HEK293 (cell line): Measurements from ENCODE around the gene LPIN1.

ENCODE experiments used
- CTCF ChIA-PET: fragments of 350-600 bp; formaldehyde crosslinking; extraction: SDS; loops from one replicate; lab custom pipeline; 2021; ENCODE audit warnings: antibody characterized with exemption; lab: Yijun Ruan, JAX
- POLR2A ChIA-PET: fragments of 300-600 bp; formaldehyde crosslinking; extraction: SDS; loops from one replicate; lab custom pipeline; 2020; ENCODE audit warnings: antibody characterized with exemption, inconsistent platforms; lab: Yijun Ruan, JAX
- H3K27ac ChIP-seq: fragments of 200-500 bp; sonication (Bioruptor generic); 2 replicates; pipeline ENCODE4 v1.5.1; 2014; ENCODE audit warnings: low read depth, low read length, control low read depth, inconsistent platforms; ENCODE audit errors: extremely low read depth
- H3K36me3 ChIP-seq, 2 experiments: fragments of 200-500 bp in 1 of 2; sonication (Bioruptor generic) in 1 of 2; 1 replicate in 1 of 2; 2 replicates in 1 of 2; pipeline ENCODE4 v1.5.1; 2014 to 2017; ENCODE audit warnings: inconsistent platforms in 2 of 2, low read length in 2 of 2; ENCODE audit not compliant: control insufficient read depth in 2 of 2, insufficient read depth in 1 of 2
- H3K4me1 ChIP-seq: fragments of 200-500 bp; sonication (Bioruptor generic); 2 replicates; pipeline ENCODE4 v1.5.1; 2014; ENCODE audit warnings: mild to moderate bottlenecking, low read length, inconsistent platforms; ENCODE audit not compliant: control insufficient read depth, insufficient read depth
- H3K4me3 ChIP-seq: 2 replicates; pipeline ENCODE4 v1.5.1; 2011; ENCODE audit warnings: low read depth, mild to moderate bottlenecking, control low read depth, low read length, moderate library complexity
- H3K9me3 ChIP-seq: fragments of 200-500 bp; sonication (Bioruptor generic); 2 replicates; pipeline ENCODE4 v1.5.1; 2014; ENCODE audit warnings: low read depth, low read length, inconsistent platforms; ENCODE audit not compliant: control insufficient read depth, insufficient read depth
- GLIS2 ChIP-seq: fragments of 450-650 bp; formaldehyde crosslinking; IDR thresholded peaks from 2 replicates; pipeline ENCODE4 v1.5.1; 2016; ENCODE audit warnings: missing biosample characterization, missing genetic modification characterization
- OSR2 ChIP-seq: fragments of 450-650 bp; formaldehyde crosslinking; IDR thresholded peaks from 2 replicates; pipeline ENCODE4 v1.5.1; 2016; ENCODE audit warnings: missing biosample characterization, missing genetic modification characterization
- PRDM6 ChIP-seq: fragments of 450-650 bp; formaldehyde crosslinking; IDR thresholded peaks from 2 replicates; pipeline ENCODE4 v1.5.1; 2017; ENCODE audit warnings: missing biosample characterization, missing genetic modification characterization
- REST ChIP-seq: fragments of 450-650 bp; formaldehyde crosslinking; IDR thresholded peaks from 2 replicates; pipeline ENCODE4 v1.5.1; 2016; ENCODE audit warnings: missing biosample characterization, missing genetic modification characterization
- SCRT2 ChIP-seq: fragments of 450-650 bp; formaldehyde crosslinking; IDR thresholded peaks from 2 replicates; pipeline ENCODE4 v1.5.1; 2016; ENCODE audit warnings: missing biosample characterization, missing genetic modification characterization
- SP7 ChIP-seq: fragments of 450-650 bp; formaldehyde crosslinking; IDR thresholded peaks from 2 replicates; pipeline ENCODE4 v1.5.1; 2016; ENCODE audit warnings: missing biosample characterization, missing genetic modification characterization
- ZFHX2 ChIP-seq: fragments of 450-650 bp; formaldehyde crosslinking; conservative IDR thresholded peaks from 2 replicates; pipeline ENCODE4 v1.5.1; 2016; ENCODE audit warnings: missing biosample characterization, missing genetic modification characterization
- ZFP41 ChIP-seq: fragments of 450-650 bp; formaldehyde crosslinking; IDR thresholded peaks from 2 replicates; pipeline ENCODE4 v1.5.1; 2016; ENCODE audit warnings: missing biosample characterization, missing genetic modification characterization, borderline replicate concordance
- ZNF16 ChIP-seq: fragments of 450-650 bp; formaldehyde crosslinking; IDR thresholded peaks from 2 replicates; pipeline ENCODE4 v1.5.1; 2016; ENCODE audit warnings: low read depth, missing biosample characterization, missing genetic modification characterization
- ZNF24 ChIP-seq: fragments of 450-650 bp; formaldehyde crosslinking; IDR thresholded peaks from 2 replicates; pipeline ENCODE4 v1.5.1; 2016; ENCODE audit warnings: missing biosample characterization, missing genetic modification characterization
- ZNF600 ChIP-seq: fragments of 450-650 bp; formaldehyde crosslinking; IDR thresholded peaks from 2 replicates; pipeline ENCODE4 v1.5.1; 2016; ENCODE audit warnings: missing biosample characterization, missing genetic modification characterization
- ZNF629 ChIP-seq: fragments of 450-650 bp; formaldehyde crosslinking; IDR thresholded peaks from 2 replicates; pipeline ENCODE4 v1.5.1; 2017; ENCODE audit warnings: missing biosample characterization, missing genetic modification characterization
- ZNF645 ChIP-seq: fragments of 450-650 bp; formaldehyde crosslinking; IDR thresholded peaks from 2 replicates; pipeline ENCODE4; 2016; ENCODE audit warnings: missing biosample characterization, missing genetic modification characterization
- ZNF660 ChIP-seq: fragments of 450-650 bp; IDR thresholded peaks from 2 replicates; pipeline ENCODE4 v1.5.1; 2018; ENCODE audit warnings: missing biosample characterization, mild to moderate bottlenecking, missing genetic modification characterization
- ZNF843 ChIP-seq: fragments of 450-650 bp; formaldehyde crosslinking; IDR thresholded peaks from 2 replicates; pipeline ENCODE4 v1.5.1; 2016; ENCODE audit warnings: missing biosample characterization, missing genetic modification characterization

The LPIN1 gene

GRCh38 chr2:11750917-11751316 lies 4.5 kb downstream of the LPIN1 start:
- H3K4me1 ChIP-seq: peaks cover 29% of the 10 kb centered on the region

GRCh38 chr2:11752906-11753305 lies 6.5 kb downstream of the LPIN1 start:
- ChIA-PET CTCF (interaction anchor here (0.9 to 5.8 kb wide), 7 partner anchors 8 to 252 kb away, joined by 3 to 23 read pairs (median 5); no protein-coding TSS in a partner anchor), POLR2A (interaction anchor here (1.6 kb wide), 1 partner anchor 9 kb away, joined by 8 read pairs; no protein-coding TSS in a partner anchor)
- TF ChIP-seq GLIS2 (tag by site-specific recombination) (no peak), ZNF24 (tag by site-specific recombination) (no peak), ZFP41 (no peak), ZNF660 (tag by site-specific recombination) (no peak)
- H3K9me3 ChIP-seq: no peaks in the 10 kb centered on the region
- peaks cover 26% of the 10 kb centered on the region for H3K4me1 ChIP-seq
- H3K36me3 ChIP-seq: no peaks in the 10 kb centered on the region
- H3K27ac ChIP-seq: no peak overlapping the region
- no peak overlapping the region for H3K4me3 ChIP-seq

More at GRCh38 chr2:11750917-11751316, 4.5 kb downstream of the LPIN1 start:
- TF ChIP-seq ZFHX2 (tag by site-specific recombination) (0 out of 2 replicates have a peak, but pooled peaks have one; percentile 16), REST (tag by site-specific recombination) (0 out of 2 replicates have a peak, but pooled peaks have one; percentile 45), ZNF645 (no peak)
- no peak overlapping the region for H3K4me3 ChIP-seq
- no peaks in the 10 kb centered on the region for H3K36me3 ChIP-seq
- H3K27ac ChIP-seq: no peak overlapping the region
- CTCF ChIA-PET: interaction anchor here (1.0 to 5.8 kb wide), 5 partner anchors 9 to 167 kb away, joined by 4 to 23 read pairs (median 6); no protein-coding TSS in a partner anchor
- POLR2A ChIA-PET: interaction anchor here (0.7 to 1.1 kb wide), 3 partner anchors 11 to 86 kb away, joined by 3 read pairs; no protein-coding TSS in a partner anchor
- no peaks in the 10 kb centered on the region for H3K9me3 ChIP-seq

GRCh38 chr2:11753452-11753885 lies 7.0 kb downstream of the LPIN1 start:
- Histone ChIP-seq H3K36me3 (no peaks in the 10 kb centered on the region), H3K27ac (peak overlapping the region; percentile 3; the same call in 1 of the 2 replicates), H3K4me3 (no peak overlapping the region), H3K4me1 (peaks cover 26% of the 10 kb centered on the region), H3K9me3 (no peaks in the 10 kb centered on the region)
- TF ChIP-seq ZNF629: 0 out of 2 replicates have a peak, but pooled peaks have one; percentile 35
- TF ChIP-seq ZNF16 (tag by site-specific recombination): no peak
- peak; percentile 80 for TF ChIP-seq SP7 (tag by site-specific recombination)
- no peak for TF ChIP-seq SCRT2
- TF ChIP-seq OSR2 (tag by site-specific recombination): peak; percentile 13; the same call in 1 of the 2 replicates
- TF ChIP-seq PRDM6: 0 out of 2 replicates have a peak, but pooled peaks have one; percentile 11
- TF ChIP-seq ZNF600 (tag by site-specific recombination): peak; percentile 11; the same call in 1 of the 2 replicates
- 0 out of 2 replicates have a peak, but pooled peaks have one; percentile 33 for TF ChIP-seq ZNF843 (tag by site-specific recombination)
- CTCF ChIA-PET: interaction anchor here (0.7 to 5.8 kb wide), 8 partner anchors 9 to 253 kb away, joined by 3 to 23 read pairs (median 4); no protein-coding TSS in a partner anchor
- POLR2A ChIA-PET: interaction anchor here (1.2 to 1.6 kb wide), 2 partner anchors 9 to 12 kb away, joined by 4 to 8 read pairs; no protein-coding TSS in a partner anchor
